Mucosa of descending colon (tissue), 3 donors: ENCODE measurements around the gene NUDT22. TPM values are rescaled to one million over a fixed set of nuclear protein-coding genes. Genes with fewer than 3 reads are reported as not detected.
A peak's percentile ranks its signal among the peaks of the same experiment; 100 is the strongest.

ENCODE experiments used
- ATAC-seq: fragments of 200-7000 bp; cut with Tn5 transposase; one replicate; pipeline ENCODE4 v1.9.1; 2020; ENCODE audit warnings: mild to moderate bottlenecking, moderate library complexity
- DNase-seq, 3 donors: peaks; one replicate each; pipeline ENCODE4 v3.0.0-alpha.2; 2020
- H3K36me3 ChIP-seq: fragments of 200-600 bp; one replicate; pipeline ENCODE4 v1.8.0; 2021; ENCODE audit warnings: low read depth, mild to moderate bottlenecking
- H3K4me1 ChIP-seq: fragments of 200-600 bp; one replicate; pipeline ENCODE4 v1.8.0; 2021; ENCODE audit warnings: low read depth, mild to moderate bottlenecking
- H3K4me3 ChIP-seq: fragments of 200-600 bp; one replicate; pipeline ENCODE4 v1.8.0; 2021; ENCODE audit warnings: mild to moderate bottlenecking
- H3K9me3 ChIP-seq: fragments of 200-600 bp; one replicate; pipeline ENCODE4 v1.8.0; 2021; ENCODE audit warnings: mild to moderate bottlenecking
- CTCF ChIP-seq: fragments of 200-600 bp; IDR thresholded peaks from one replicate; pipeline ENCODE4 v1.8.0; 2022; ENCODE audit warnings: antibody characterized with exemption, mild to moderate bottlenecking
- intact Hi-C, 2 donors: fragments of 100-400 bp; cut with DNase I in 1 of 2; cut with micrococcal nuclease in 1 of 2; formaldehyde crosslinking; loops; one replicate each; pipeline versions ENCODE4 v1.11.0 to v1.11.1; 2022; cut with DNase I, micrococcal nuclease
- total RNA-seq, 3 donors: library from RNA; stranded (reverse); fragmentation: NEBNext Ultra II Directional in 2 of 3; extraction: Animal tissue kit (Norgen Biotek cat#: 25700) in 2 of 3; gene quantifications; one replicate each; pipeline versions ENCODE4 v1.2.1 to v1.2.4, GENCODE V29; 2021 to 2023
- donor health status: DM: no; HTN: no; CAD: no; lungs with moderate emphysema.
- donor health status: DM: no; HTN: no; CAD: no.
- donor health status: DM: no; HTN: yes; CAD: no.

The NUDT22 gene
- total RNA-seq, 3 donors from 2014 or later = 81.6 to 137 (median 119) TPM

- peak; percentile 31 to 71 (median 54) for DNase-seq
- Histone ChIP-seq H3K4me1 (peaks cover 47% of the 10 kb centered on the region), H3K4me3 (no peak overlapping the region), H3K9me3 (no peaks in the 10 kb centered on the region), H3K36me3 (no peaks in the 10 kb centered on the region)
- no peak for ATAC-seq
- intact Hi-C loops = no loop called here
- no peak for TF ChIP-seq CTCF
Observed at GRCh38 chr11:64238076-64238475, 12.0 kb downstream of the NUDT22 start.

GRCh38 chr11:64238999-64239398 lies 12.9 kb downstream of the NUDT22 start:
- TF ChIP-seq CTCF = no peak
- Histone ChIP-seq H3K4me1 (peaks cover 50% of the 10 kb centered on the region), H3K36me3 (no peaks in the 10 kb centered on the region), H3K9me3 (no peaks in the 10 kb centered on the region), H3K4me3 (no peak overlapping the region)
- DNase-seq (peak in 1 of 3 donors; percentile 26), ATAC-seq (no peak)
- intact Hi-C loops = no loop called here

GRCh38 chr11:64239662-64240434 lies 13.8 kb downstream of the NUDT22 start:
- no peak for TF ChIP-seq CTCF
- Histone ChIP-seq H3K9me3 (no peaks in the 10 kb centered on the region), H3K36me3 (no peaks in the 10 kb centered on the region), H3K4me1 (peaks cover 53% of the 10 kb centered on the region), H3K4me3 (no peak overlapping the region)
- ATAC-seq = peak; percentile 3
- intact Hi-C loops = loop anchor here in 1 of 2 donors (10.0 kb wide), 1 partner anchor 55 kb away; the partner anchor contains the start of gene STIP1
- peak; percentile 24 to 70 (median 46) for DNase-seq

GRCh38 chr11:64240435-64241240 lies 14.6 kb downstream of the NUDT22 start, which contains the start of gene FKBP2:
FKBP2 (plus strand) TSS chr11:64241095; CDS start chr11:64242388, 1,293 bp downstream.
- no peaks in the 10 kb centered on the region for H3K9me3 ChIP-seq
- DNase-seq (peak; percentile 97 to 99 (median 99)), ATAC-seq (peak; percentile 69)
- intact Hi-C loops = loop anchor here in 1 of 2 donors (10.0 kb wide), 1 partner anchor 56 kb away; the partner anchor contains the start of gene STIP1
- no peak for TF ChIP-seq CTCF
- H3K36me3 ChIP-seq = no peaks in the 10 kb centered on the region
- H3K4me3 ChIP-seq = peak within 1 kb of the TSS; percentile 86
- H3K4me1 ChIP-seq = peaks cover 50% of the 10 kb centered on the region

- no peaks in the 10 kb centered on the region for H3K36me3 ChIP-seq
- ATAC-seq (peak; percentile 77), DNase-seq (peak in 2 of 3 donors; percentile 100)
- H3K4me3 ChIP-seq = peak overlapping the region; percentile 20
- H3K4me1 ChIP-seq = peaks cover 48% of the 10 kb centered on the region
- no peak for TF ChIP-seq CTCF
- no peaks in the 10 kb centered on the region for H3K9me3 ChIP-seq
- intact Hi-C loops = loop anchor here in 1 of 2 donors (10.0 kb wide), 1 partner anchor 56 kb away; the partner anchor contains the start of gene STIP1
Observed at GRCh38 chr11:64241241-64241490, 15.1 kb downstream of the NUDT22 start.
